Bronchial epithelial cell (primary cell): Measurements from ENCODE around the gene SSBP3. TPM values are rescaled to one million over a fixed set of nuclear protein-coding genes. Genes with fewer than 3 reads are reported as not detected.

Experiments
- DNase-seq: peaks from one replicate; pipeline ENCODE4 v3.0.0-alpha.2; 2010; ENCODE audit warnings: low read depth
- FAIRE-seq: peaks from 2 replicates; lab custom pipeline; 2011; peaks lifted over from hg19 to GRCh38; lab: Jason Lieb, UNC
- H3K27me3 ChIP-seq: 2 replicates; pipeline ENCODE4 v1.5.1; 2011; ENCODE audit warnings: low read length; ENCODE audit not compliant: control insufficient read depth, insufficient read depth
- H3K36me3 ChIP-seq: 2 replicates; pipeline ENCODE4 v1.5.1; 2011; ENCODE audit warnings: low read length; ENCODE audit not compliant: control insufficient read depth, insufficient read depth
- H3K4me3 ChIP-seq: 2 replicates; pipeline ENCODE4 v1.5.1; 2011; ENCODE audit warnings: mild to moderate bottlenecking, low read depth, low read length, control low read depth
- total RNA-seq: library from RNA; depleted of rRNA; stranded (reverse); fragments of >200 nt; gene quantifications from 2 replicates; pipeline ENCODE4 v1.2.1, GENCODE V29; 2014
- TF ChIP-seq, protein P1 (sequence below): IDR thresholded peaks from 2 replicates; pipeline ENCODE4 v1.5.1; 2011; ENCODE audit warnings: mild to moderate bottlenecking, moderate library complexity, low read length, control low read depth, inconsistent platforms; ENCODE audit not compliant: insufficient read depth, severe bottlenecking

SSBP3 gene
- total RNA-seq, 1 donor from 2014 or later = 3.7 TPM

- Histone ChIP-seq H3K4me3 (no peak overlapping the region), H3K27me3 (no peaks in the 10 kb centered on the region), H3K36me3 (no peaks in the 10 kb centered on the region)
- DNase-seq (no peak), FAIRE-seq (peak; percentile 43)
- TF ChIP-seq, protein P1, sequence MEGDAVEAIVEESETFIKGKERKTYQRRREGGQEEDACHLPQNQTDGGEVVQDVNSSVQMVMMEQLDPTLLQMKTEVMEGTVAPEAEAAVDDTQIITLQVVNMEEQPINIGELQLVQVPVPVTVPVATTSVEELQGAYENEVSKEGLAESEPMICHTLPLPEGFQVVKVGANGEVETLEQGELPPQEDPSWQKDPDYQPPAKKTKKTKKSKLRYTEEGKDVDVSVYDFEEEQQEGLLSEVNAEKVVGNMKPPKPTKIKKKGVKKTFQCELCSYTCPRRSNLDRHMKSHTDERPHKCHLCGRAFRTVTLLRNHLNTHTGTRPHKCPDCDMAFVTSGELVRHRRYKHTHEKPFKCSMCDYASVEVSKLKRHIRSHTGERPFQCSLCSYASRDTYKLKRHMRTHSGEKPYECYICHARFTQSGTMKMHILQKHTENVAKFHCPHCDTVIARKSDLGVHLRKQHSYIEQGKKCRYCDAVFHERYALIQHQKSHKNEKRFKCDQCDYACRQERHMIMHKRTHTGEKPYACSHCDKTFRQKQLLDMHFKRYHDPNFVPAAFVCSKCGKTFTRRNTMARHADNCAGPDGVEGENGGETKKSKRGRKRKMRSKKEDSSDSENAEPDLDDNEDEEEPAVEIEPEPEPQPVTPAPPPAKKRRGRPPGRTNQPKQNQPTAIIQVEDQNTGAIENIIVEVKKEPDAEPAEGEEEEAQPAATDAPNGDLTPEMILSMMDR = no peak
Observed at GRCh38 chr1:54365847-54366246, 40.3 kb downstream of the SSBP3 start.

GRCh38 chr1:54365398-54365797 is 40.8 kb downstream of the SSBP3 start:
- Histone ChIP-seq H3K4me3 (no peak overlapping the region), H3K36me3 (no peaks in the 10 kb centered on the region), H3K27me3 (no peaks in the 10 kb centered on the region)
- peak; percentile 43 for FAIRE-seq
- TF ChIP-seq, protein P1 = no peak
- DNase-seq = no peak

DNA sequence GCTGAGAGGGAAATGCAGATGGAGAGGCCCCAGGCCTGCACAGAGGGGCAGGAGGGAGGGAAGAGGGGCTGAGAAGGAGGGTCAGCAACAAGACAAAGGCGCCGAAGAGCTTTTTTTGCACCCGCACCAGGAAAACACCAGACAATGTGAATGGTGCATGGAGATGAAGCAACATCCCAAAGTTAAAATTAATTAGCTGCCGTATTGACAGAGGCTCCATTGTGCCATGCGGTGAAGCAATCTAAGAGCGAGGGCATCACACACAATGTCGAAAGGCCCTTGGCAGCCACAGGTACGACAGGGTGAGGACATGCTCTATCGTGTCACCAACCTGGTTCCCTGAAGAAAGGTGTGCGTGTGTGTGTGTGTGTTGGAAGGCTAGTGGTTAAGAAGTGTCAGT is 41.2 kb downstream of the SSBP3 start:
- no peak for DNase-seq

DNA sequence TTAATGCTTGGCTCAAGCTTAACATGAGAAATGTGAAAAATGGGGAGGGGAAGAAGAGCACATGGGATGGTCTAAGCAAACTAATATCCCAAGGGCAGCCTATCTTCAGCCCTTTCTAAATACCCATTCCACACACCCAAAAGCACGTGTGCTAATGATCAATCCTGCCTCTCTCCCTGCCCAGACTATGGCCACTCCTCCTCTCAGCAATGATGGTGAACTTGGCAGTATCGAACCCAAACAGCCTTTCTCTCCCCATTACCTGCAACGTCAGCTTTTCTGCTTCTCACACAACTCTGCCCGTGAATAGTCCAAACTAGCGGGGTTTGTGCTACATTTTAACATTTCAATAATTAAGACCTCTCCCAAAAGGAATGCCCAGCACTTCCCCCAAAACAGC is 41.6 kb downstream of the SSBP3 start:
- no peak overlapping the region for H3K4me3 ChIP-seq
- H3K27me3 ChIP-seq = no peaks in the 10 kb centered on the region
- DNase-seq = no peak
- no peak for FAIRE-seq
- TF ChIP-seq, protein P1 = no peak
- no peaks in the 10 kb centered on the region for H3K36me3 ChIP-seq

More for the DNA sequence above, 41.2 kb downstream of the SSBP3 start:
- Histone ChIP-seq H3K36me3 (no peaks in the 10 kb centered on the region), H3K27me3 (no peaks in the 10 kb centered on the region), H3K4me3 (no peak overlapping the region)
- TF ChIP-seq, protein P1 = no peak
- peak; percentile 36 for FAIRE-seq

- DNase-seq (no peak), FAIRE-seq (no peak)
- no peaks in the 10 kb centered on the region for H3K36me3 ChIP-seq
- TF ChIP-seq, protein P1 = no peak
- no peaks in the 10 kb centered on the region for H3K27me3 ChIP-seq
- H3K4me3 ChIP-seq = no peak overlapping the region
Observed at GRCh38 chr1:54363925-54364324, 42.3 kb downstream of the SSBP3 start.

DNA sequence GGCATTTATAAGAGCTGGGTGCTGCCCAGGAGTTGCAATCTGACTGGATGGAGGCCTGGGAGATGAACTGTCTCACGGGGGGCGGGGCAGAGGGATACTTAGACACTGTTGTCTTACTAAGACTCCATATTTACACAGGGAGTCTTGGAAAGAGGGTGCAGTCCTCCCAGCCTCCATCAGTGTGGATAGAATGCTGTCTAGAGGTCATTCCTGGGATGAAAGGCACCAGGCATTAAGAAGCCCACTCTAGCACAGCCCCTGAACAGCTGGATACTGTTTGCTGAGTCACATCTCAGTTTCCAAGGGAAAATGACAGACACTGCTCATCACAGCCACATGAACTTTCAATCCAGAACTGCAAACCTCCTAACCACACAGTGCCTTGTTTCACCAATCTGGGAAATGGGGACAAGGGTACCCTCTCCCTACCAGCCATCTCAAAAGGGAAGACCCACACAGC is 43.3 kb downstream of the SSBP3 start:
- no peak overlapping the region for H3K4me3 ChIP-seq
- no peaks in the 10 kb centered on the region for H3K36me3 ChIP-seq
- DNase-seq = no peak
- TF ChIP-seq, protein P1 = no peak
- FAIRE-seq = peak; percentile 72
- no peaks in the 10 kb centered on the region for H3K27me3 ChIP-seq
